Measurements from ENCODE around the gene ST7L. TPM values are rescaled to one million over a fixed set of nuclear protein-coding genes. Genes with fewer than 3 reads are reported as not detected.

The ST7L gene
- total RNA-seq, 1 donor from 2014 or later = 26.3 TPM

DNA sequence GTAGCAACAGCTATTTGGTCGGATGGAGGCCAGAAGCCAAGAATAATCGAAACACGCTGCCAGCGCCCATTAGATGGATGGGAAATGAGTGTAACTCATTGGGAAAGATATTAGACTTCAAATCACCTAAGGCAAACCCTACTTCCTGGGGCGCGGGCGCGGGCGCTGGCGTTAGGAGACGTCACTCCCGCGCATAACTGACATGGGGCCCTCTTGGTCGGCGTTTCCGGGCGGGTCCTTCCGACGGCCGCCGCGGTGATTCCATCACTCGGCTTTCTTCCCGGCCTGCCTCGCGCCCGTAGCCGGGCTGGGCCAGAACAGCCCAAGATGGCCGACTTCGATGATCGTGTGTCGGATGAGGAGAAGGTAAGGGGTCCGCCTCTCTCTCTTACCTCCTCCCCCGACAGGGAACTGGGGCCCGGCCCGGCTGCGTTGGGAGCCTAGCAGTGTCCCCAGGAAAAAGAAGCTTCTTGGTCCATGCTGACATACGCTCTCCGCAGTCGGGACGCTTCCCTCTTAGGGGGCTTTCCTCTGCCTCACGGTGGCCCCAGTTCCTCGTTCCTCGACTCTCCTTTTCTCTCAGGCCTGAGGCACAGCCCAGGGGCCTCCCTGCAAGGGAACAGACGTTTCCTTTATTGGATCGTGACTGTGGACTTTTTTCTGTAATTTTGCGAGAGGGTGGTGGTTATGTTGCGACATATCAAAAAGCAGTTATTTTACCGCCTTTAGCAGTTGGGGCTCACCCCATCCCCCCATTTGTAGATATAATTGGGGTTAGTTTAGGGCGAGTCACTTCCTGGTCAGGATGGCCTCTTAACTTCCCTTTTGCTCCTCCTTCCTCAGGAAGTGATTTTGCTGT lies 806 bp upstream of the ST7L start, which contains the start of gene CAPZA1:
Gene CAPZA1 (plus strand): TSS at position 315 of the 859 bp plus-strand sequence. CDS start 13 bp downstream, at position 328.
- DNase-seq (ENCODE audit: low read depth) = peak; percentile 92

DNA sequence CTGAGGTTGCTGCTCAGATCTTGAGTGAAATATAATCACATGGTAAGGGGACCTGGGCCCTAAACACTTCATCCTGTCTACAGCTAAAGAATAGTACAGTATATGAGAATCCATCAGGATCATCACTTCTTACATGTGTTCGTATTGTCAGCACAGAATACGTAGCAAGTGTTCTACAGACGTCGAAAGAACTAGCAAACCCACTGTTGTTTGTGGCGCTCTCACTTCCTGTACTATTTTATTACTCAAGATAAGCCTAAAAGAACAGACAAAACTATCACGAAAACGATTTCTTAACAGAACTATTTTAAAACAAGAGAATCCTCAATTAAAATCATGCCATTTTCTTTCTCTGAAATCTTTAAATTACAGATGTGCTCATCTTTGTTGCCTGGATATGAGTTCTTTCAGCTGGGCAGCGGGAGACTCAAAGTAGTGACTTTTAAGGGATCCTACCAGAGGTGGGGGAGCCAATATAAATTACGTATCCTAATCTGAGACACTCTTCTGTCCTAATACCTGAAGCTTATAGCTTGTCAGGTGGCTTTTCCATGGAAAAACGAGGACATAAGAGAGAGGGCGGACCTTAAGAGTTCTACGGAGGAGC lies 724 bp downstream of the ST7L start:
- DNase-seq (ENCODE audit: low read depth) = no peak

DNA sequence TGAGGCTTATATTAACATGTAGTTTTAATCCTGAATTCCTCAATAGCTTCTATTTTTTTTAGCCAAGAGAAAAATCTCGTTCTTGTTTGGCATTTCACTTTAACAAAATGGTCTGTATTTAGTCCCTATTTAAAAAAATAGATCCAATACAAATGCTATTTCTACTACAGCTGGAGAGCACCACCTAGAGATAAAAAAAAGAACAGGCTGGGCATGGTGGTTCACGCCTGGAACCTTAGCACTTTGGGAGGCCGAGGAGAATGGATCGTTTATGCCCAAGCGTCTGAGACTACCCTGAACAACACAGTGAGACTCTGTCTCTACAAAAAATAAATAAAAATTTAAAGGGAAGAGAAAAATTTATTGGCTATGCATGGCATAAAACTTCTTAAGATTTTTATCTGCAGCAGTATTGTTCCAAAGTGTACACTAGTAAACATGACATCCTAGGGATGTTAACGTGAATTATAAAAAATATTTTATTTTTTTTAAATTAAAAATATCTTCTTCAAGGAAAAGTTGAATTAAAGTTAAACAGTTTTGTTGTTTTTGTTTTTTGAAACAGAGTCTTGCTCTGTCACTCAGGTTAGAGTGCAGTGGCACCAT lies 4.4 kb downstream of the ST7L start:
- DNase-seq (ENCODE audit: low read depth) = peak; percentile 37

GRCh38 chr1:112605633-112606327 lies 13.2 kb downstream of the ST7L start:
- DNase-seq (ENCODE audit: low read depth) = no peak

DNA sequence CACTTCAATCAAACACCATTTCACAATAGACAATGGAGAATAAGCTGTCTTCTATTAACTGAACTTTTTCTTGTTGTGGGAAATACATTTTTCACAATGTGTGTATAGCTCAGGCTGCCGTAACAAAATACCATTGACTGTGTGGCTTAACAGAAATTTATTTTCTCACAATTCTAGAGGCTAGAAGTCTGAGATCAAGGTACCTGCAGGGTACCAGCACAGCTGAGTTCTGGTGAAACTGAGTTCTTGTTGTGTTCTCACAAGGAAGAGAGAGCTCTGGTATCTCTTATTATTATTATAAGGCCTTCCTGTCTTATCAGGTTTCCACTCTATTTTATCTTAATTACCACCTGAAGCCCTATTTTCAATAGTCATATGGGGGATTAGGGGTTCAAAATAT lies 15.4 kb downstream of the ST7L start:
- DNase-seq (ENCODE audit: low read depth) = no peak

GRCh38 chr1:112603012-112603411 lies 15.9 kb downstream of the ST7L start:
- no peak for DNase-seq (ENCODE audit: low read depth)

- DNase-seq (ENCODE audit: low read depth) = no peak
Observed at GRCh38 chr1:112599477-112599876, 19.5 kb downstream of the ST7L start.

GRCh38 chr1:112594208-112594876 lies 24.6 kb downstream of the ST7L start:
- no peak for DNase-seq (ENCODE audit: low read depth)

DNA sequence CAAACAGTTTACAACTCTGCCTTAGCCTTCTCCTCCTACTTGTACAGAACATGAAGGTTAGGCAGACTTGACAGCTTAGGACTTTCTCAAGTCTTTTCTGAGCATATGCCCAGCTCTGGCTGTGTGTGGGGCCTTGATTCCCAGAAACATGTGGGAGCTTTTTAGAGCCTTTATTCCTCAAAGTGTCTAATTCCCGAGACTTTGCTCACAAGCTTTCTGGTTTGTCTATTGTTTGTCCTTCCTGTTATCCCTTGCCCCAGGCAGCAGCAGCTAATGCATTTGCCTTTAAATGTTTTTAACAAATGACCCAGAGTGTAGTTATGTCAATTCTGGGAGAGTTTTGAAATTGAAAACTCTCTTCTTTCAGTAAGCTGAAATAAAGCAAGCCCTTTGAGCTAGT lies 29.2 kb downstream of the ST7L start:
- no peak for DNase-seq (ENCODE audit: low read depth)

GRCh38 chr1:112583366-112583765 lies 35.6 kb downstream of the ST7L start:
- no peak for DNase-seq (ENCODE audit: low read depth)

DNA sequence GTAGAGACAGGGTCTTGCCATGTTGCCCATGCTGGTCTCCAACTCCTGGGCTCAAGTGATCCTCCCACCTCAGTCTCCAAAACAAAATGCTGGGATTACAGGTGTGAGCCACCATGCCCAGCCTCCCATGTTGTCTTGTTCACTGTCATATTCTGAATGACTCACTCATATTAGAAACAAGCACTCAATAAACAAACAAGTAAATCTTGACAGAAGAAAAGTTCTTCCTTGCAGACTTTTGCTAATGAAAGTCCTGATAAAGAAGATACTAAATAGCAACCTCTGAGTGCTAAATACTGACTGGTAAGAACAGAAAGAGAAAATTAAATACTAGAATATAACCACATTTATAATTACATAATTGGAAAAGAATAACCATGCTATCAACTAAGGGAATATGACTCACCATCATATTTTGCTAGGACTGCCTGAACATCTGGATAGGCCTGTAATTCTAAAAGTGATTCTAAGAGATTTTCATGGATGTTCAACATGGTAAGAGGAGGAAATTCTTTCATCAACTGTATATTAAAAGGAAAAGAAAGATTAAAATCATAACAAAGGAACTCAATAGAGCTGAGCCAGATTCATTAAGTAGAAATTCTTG lies 37.3 kb downstream of the ST7L start:
- DNase-seq (ENCODE audit: low read depth) = no peak

DNA sequence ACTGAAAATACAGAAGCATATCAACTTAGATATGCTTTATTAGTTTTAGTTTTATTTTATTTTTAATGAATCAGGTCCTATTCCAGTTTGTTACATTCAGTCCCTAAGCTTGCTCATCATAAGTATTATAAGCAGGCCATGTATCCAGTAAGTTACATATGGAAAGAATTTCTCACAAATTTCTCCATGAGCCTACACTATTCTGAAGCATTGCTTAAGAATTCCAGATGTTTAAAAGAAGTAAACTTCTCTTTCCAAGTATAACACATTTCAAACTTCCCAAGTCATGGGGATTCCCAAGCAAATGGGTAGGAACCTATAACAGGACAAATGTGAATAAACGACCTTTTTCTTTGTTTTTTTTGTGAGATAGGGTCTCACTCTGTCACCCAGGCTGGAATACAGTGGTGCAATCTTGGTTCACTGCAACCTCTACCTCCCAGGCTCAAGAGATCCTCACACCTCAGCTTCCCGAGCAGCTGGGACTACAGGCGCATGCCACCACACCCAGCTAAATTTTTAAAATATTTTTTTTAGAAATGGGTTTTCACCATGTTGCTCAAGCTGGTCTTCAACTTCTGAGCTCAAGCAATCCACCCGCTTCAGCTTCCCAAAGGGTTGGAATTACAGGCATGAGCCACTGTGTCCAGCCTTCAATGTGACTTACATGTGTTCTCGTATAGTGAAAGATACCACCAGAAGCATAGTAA lies 39.0 kb downstream of the ST7L start:
- DNase-seq (ENCODE audit: low read depth) = no peak

- no peak for DNase-seq (ENCODE audit: low read depth)
Observed at GRCh38 chr1:112576240-112576639, 42.7 kb downstream of the ST7L start.

DNA sequence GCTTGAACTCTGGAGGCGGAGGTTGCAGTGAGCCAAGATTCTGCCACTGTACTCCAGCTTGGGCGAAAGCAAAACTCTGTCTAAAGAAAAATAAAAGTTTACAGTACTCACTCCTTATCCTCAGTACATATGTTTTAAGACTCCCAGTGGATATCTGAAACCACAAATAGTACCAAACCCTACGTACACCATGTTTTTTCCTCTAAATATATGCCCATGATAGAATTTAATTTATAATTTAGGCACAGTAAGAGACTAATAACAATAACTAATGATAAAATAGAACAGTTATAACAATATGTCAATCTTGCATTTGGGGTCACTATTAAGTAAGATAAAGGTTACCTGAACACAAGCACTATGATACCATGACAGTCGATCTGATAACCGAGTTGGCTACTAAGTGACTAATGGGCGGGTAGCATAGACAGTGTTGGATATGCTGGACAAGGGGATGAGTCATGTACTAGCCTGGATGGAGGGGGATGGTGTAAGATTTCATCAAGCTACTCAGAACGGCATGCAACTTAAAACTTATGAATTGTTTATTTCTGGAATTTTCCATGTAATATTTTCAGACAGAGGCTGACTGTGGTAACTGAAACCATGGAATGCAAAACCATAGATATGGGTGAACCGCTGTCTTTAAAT lies 43.7 kb downstream of the ST7L start:
- DNase-seq (ENCODE audit: low read depth) = peak; percentile 71

GRCh38 chr1:112565800-112566199 lies 53.1 kb downstream of the ST7L start:
- no peak for DNase-seq (ENCODE audit: low read depth)

DNA sequence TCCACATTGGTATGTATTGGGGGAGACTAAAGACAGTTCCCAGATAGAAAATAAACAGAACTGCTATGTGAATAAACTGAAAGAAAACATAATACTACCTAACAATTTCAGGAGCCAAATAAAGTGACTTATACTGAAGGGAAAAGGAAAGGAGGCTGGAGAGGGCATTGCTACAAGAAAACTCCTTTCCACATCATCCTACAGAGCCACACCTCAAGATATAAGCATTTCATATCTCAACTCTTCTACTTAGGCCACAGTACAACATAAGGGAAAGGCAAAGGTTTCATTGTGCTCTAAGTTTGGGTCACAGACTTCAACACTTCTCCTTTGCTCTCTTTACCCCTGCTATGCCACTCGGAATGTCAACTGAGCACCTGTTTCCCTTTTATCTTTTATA lies 54.9 kb downstream of the ST7L start:
- no peak for DNase-seq (ENCODE audit: low read depth)

- DNase-seq (ENCODE audit: low read depth) = no peak
Observed at GRCh38 chr1:112563341-112563740, 55.6 kb downstream of the ST7L start.

DNA sequence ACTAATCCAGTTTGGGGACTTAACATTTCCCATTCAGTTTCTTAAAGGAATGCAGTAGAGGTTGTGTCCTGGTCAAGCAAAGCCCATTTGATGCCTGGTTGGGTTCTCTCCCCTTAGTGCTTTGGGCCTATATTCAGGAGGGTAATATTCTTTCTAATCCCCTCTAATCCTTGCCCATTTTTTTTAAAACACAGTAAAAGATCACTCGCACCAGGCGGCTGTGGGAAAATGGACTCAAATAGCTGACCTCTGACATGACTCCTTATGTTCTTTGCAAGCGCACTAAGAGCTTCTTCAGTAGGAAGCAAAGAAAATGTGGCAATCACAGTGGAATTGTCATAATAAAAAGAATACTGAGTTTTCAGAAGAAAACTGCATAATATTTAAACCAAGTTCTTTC lies 60.3 kb downstream of the ST7L start:
- DNase-seq (ENCODE audit: low read depth) = no peak

DNA sequence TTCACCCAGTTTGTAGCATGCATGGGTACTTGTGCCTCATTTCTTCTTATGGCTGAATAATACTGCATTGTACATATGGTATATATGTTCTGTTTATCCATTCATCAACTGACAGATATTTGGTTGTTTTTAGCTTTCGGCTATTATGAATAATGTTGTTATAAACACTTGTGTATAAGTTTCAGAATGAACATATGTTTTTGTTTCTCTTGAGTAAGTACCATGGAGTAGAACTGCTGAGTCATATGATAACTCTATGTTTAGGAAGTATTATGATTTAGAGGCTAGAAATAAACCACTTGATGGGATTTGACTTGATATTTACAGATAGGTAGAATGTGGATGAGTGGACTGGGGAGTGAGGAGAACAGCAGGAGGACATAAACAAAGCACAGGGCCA lies 61.6 kb downstream of the ST7L start:
- no peak for DNase-seq (ENCODE audit: low read depth)

- no peak for DNase-seq (ENCODE audit: low read depth)
Observed at GRCh38 chr1:112554411-112554810, 64.5 kb downstream of the ST7L start.

Measured in myocyte (in vitro differentiated cells).